Measurements from ENCODE around the gene NUF2.

DNA sequence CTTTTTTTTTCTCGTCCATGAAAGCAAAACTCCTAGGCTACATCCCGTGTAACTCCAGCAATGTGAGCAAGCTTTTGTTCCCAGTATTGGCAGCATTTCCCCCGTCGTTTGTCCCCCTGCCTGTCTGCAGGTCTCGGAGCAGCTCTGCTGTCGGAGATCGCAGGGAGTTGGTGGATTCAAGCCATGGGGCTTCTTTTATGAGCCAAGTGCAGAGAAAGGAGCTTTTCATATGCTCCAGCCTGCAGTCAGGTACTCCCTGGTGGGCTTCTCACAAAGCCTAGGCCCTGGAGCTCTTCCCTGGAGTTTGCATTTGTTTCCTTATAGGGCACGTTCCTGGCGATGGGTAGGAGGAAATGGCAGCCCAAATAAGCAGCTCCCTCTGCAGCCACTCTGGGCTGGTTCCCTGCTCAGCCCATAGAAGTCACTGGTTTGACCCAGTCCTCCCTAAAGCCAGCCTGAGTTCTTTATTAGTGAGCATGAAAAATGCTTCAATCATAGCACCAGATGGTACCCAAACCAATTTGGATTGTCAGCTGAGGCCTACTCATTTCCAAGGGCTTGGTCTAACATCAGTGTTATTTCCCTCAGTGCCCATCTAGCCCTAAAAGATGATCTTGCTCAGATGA, 78.3 kb downstream of the NUF2 start:
- TF ChIP-seq CTCF (optimal IDR thresholded peaks at IDR 0.05 in 1 of 3, IDR thresholded peaks at IDR 0.05 in 1 of 3, conservative IDR thresholded peaks at IDR 0.05 in 1 of 3; ENCODE audit: extremely low read depth in 1 of 3, insufficient read depth in 2 of 3, low read length in 3 of 3) (no peak), EZH2 (IDR thresholded peaks at IDR 0.05; ENCODE audit: low read length) (no peak)

All from keratinocyte (primary cell).